Jurkat, Clone E6-1 (cell line): Measurements from ENCODE around the gene FHOD3.

Experiments
- DNase-seq: peaks from one replicate; pipeline ENCODE4 v3.0.0-alpha.2; 2011; ENCODE audit warnings: low read depth, low spot score
- H3K4me3 ChIP-seq: 2 replicates; pipeline ENCODE4 v1.5.1; 2011; ENCODE audit warnings: mild to moderate bottlenecking, low read length, control low read depth, moderate library complexity

Gene FHOD3

GRCh38 chr18:36650906-36651305, 353.4 kb downstream of the FHOD3 start:
- no peak for DNase-seq

DNA sequence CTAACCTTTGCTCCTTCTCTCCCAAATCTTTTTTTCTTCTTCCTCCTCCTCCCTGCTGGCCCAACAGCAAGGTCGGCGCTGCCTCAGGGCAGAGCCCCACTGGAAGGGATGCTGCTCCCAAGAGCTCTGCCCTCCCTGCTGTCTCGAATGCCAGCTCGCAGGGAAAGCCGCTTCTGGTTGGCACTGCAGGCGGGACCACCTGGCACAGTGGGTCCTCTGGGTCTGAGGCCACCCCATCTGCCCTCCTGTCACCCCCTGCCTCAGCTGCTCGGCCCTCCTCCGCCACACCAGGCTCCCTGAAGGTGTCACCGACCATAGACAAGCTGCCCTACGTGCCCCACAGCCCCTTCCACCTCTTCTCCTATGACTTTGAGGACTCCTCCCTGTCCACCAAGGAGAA, 355.0 kb downstream of the FHOD3 start:
- H3K4me3 ChIP-seq: no peak overlapping the region
- DNase-seq: no peak

More at GRCh38 chr18:36650906-36651305, 353.4 kb downstream of the FHOD3 start:
- H3K4me3 ChIP-seq: no peak overlapping the region

GRCh38 chr18:36653141-36653869, 355.8 kb downstream of the FHOD3 start:
- H3K4me3 ChIP-seq: no peak overlapping the region
- DNase-seq: peak; percentile 93

DNA sequence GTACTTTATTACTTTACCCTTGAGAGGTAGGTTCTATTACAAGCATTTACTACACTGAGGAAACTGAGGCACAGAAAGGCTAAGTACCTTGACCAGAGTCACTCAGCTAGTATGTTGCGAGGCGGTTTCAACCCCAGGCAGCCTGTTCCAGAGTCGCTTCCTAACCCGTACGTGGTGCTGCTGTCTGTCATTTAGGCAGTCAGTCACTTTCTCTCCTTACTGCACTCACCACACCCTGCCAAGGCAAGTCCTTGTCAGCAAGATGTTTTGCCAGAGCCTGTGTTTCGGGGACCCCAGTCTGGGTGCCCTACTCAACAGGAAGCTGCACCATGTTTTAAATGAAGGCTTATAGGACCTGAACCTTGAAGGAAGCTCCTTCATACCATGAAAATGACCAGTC, 356.4 kb downstream of the FHOD3 start:
- peak; percentile 18 for DNase-seq

DNA sequence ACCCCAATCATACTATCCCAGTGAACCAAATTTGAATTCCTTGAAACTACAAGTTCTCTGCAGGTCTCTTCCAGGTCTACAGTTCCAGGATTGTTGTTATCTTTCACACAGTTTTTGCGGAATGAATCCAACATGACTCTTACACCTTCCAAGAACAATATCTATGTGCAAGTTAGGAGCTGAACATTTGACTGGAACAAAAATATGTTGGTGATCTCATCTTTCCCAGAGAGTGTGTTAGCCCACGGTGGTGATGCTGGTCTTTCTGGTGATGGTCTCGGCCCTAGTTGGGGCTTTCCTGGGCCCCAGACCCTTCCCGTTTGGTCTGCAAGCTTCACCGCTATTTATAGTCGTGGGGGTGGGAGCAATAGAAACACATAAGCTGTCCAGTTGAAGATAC, 357.6 kb downstream of the FHOD3 start:
- H3K4me3 ChIP-seq: no peak overlapping the region
- no peak for DNase-seq

More for the DNA sequence above, 356.4 kb downstream of the FHOD3 start:
- no peak overlapping the region for H3K4me3 ChIP-seq

DNA sequence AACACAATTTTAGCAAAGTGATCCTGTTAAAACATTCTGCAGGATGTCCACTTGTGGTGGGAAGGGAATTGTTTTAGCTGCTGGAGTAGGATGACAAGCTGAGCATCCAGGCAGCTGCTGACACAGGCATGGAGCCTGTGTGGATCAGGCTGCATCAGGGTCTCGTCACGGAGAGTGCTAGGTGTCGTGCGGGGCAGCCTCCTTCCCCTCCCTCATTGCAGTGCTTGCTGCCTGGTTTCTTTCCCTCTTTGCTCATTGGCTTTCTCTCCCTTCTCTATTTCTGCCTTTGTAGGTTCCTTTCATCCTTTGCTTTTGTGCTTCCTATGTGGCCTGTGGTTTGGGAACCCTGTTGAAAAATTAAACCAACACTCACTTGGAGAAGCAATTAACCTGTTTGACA, 358.4 kb downstream of the FHOD3 start:
- no peak overlapping the region for H3K4me3 ChIP-seq
- DNase-seq: peak; percentile 35

GRCh38 chr18:36658611-36659010, 361.1 kb downstream of the FHOD3 start:
- DNase-seq: no peak
- H3K4me3 ChIP-seq: no peak overlapping the region

GRCh38 chr18:36660311-36660710, 362.8 kb downstream of the FHOD3 start:
- no peak for DNase-seq
- no peak overlapping the region for H3K4me3 ChIP-seq

DNA sequence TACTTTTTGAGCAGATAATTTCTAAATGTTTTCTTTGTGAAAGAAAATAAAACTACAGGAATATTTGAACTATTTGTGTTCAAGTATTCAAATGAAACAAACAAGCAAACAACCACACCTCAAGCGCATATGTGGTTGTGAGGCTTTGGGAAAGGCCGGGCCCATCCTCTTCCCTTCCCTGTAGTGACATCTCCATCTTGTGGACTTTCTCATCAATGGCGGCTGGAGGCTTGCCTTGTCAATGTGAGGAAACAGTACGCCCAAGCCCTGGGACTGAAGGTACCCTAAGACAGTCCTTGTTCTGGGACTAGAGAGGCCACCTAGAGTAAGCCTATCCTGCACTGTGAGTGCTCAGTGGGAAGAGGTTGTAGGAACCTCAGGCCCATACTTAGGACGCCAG, 364.5 kb downstream of the FHOD3 start:
- peak; percentile 30 for DNase-seq
- no peak overlapping the region for H3K4me3 ChIP-seq

- no peak for DNase-seq
Measured at GRCh38 chr18:36663312-36663711, 365.8 kb downstream of the FHOD3 start.

GRCh38 chr18:36665952-36666351, 368.4 kb downstream of the FHOD3 start:
- no peak for DNase-seq

More at GRCh38 chr18:36663312-36663711, 365.8 kb downstream of the FHOD3 start:
- H3K4me3 ChIP-seq: no peak overlapping the region

GRCh38 chr18:36667811-36668210, 370.3 kb downstream of the FHOD3 start:
- H3K4me3 ChIP-seq: no peak overlapping the region
- DNase-seq: no peak

More at GRCh38 chr18:36665952-36666351, 368.4 kb downstream of the FHOD3 start:
- no peak overlapping the region for H3K4me3 ChIP-seq

- DNase-seq: no peak
- H3K4me3 ChIP-seq: no peak overlapping the region
Measured at GRCh38 chr18:36668349-36668748, 370.8 kb downstream of the FHOD3 start.

GRCh38 chr18:36672437-36673344, 375.2 kb downstream of the FHOD3 start:
- H3K4me3 ChIP-seq: no peak overlapping the region; the same call in 1 of the 2 replicates
- DNase-seq: no peak

GRCh38 chr18:36673452-36673851, 375.9 kb downstream of the FHOD3 start:
- DNase-seq: no peak
- H3K4me3 ChIP-seq: no peak overlapping the region

DNA sequence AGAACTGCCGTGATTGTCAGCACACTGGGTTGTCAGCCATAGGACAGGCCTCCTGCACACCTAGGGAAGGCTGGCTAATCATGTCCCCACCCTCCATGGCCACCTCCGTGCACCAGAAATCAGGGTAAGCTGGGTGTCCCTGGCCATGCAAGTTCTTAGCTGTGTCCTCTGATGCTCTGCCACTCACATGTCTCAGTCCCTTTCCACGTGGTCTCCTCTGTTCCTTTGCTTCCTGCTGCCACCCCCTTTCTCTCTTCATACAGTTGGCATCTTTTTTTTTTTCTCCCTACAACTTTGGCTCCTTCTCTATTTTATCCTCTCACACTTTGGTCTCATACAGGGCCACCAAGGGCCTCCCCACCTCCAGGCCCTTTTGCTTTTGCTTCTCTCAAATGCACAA, 377.6 kb downstream of the FHOD3 start:
- no peak for DNase-seq
- H3K4me3 ChIP-seq: no peak overlapping the region

GRCh38 chr18:36675542-36675941, 378.0 kb downstream of the FHOD3 start:
- H3K4me3 ChIP-seq: no peak overlapping the region
- DNase-seq: no peak

- DNase-seq: no peak
- H3K4me3 ChIP-seq: no peak overlapping the region
Measured at GRCh38 chr18:36676629-36677028, 379.1 kb downstream of the FHOD3 start.

DNA sequence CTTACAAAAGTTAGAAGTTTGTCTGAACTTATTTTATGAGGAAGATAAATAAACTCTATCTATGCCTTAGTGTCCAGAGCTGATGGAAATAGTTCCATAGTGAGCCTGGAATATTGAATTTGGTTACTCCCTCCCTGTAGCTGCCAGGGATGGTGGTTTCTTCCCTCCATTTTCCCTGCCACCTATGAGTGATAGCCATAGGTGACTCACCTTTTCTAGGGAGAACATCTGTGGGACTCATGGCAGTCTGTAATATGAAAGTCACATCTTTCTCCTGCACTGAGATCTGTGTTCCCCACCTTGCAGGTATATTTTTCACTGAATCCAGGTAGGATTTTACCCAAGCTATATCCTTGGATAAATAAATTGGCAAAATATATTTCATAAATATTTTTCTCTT, 382.5 kb downstream of the FHOD3 start:
- no peak for DNase-seq
- H3K4me3 ChIP-seq: no peak overlapping the region

GRCh38 chr18:36685580-36685979, 388.1 kb downstream of the FHOD3 start:
- DNase-seq: no peak
- no peak overlapping the region for H3K4me3 ChIP-seq
